HG03442 (cell line): ENCODE data around the gene MED8.
"Not testable (repeated sequence)": the region's sequence is repeated elsewhere in the genome, so short reads cannot be mapped to it uniquely, and the experiment has no call there.

Experiments used
- ATAC-seq: cut with Tn5 transposase; IDR thresholded peaks from one replicate; pipeline ENCODE4 v1.9.1; 2021; ENCODE audit warnings: mild to moderate bottlenecking, moderate library complexity; ENCODE audit not compliant: unreplicated experiment

The MED8 gene

GRCh38 chr1:43421976-43422750 lies 32.6 kb upstream of the MED8 start:
- ATAC-seq: no peak

GRCh38 chr1:43421396-43421795 lies 31.8 kb upstream of the MED8 start:
- ATAC-seq: no peak

GRCh38 chr1:43420874-43421273 lies 31.3 kb upstream of the MED8 start:
- no peak for ATAC-seq

- no peak for ATAC-seq
Observed at GRCh38 chr1:43419627-43420425, 30.2 kb upstream of the MED8 start.

- no peak for ATAC-seq
Observed at GRCh38 chr1:43418858-43419257, 29.3 kb upstream of the MED8 start.

GRCh38 chr1:43415901-43416300 lies 26.3 kb upstream of the MED8 start:
- no peak for ATAC-seq

- ATAC-seq: no peak
Observed at GRCh38 chr1:43414634-43415223, 25.1 kb upstream of the MED8 start.

- not testable (repeated sequence) for ATAC-seq
Observed at GRCh38 chr1:43413426-43413825, 23.8 kb upstream of the MED8 start.

- ATAC-seq: no peak
Observed at GRCh38 chr1:43410571-43410970, 21.0 kb upstream of the MED8 start.

GRCh38 chr1:43405876-43406234 lies 16.3 kb upstream of the MED8 start:
- no peak for ATAC-seq

GRCh38 chr1:43405219-43405875 lies 15.7 kb upstream of the MED8 start:
- no peak for ATAC-seq

- no peak for ATAC-seq
Observed at GRCh38 chr1:43404353-43404752, 14.8 kb upstream of the MED8 start.

GRCh38 chr1:43402089-43402865 lies 12.7 kb upstream of the MED8 start:
- no peak for ATAC-seq

GRCh38 chr1:43400441-43400840 lies 10.8 kb upstream of the MED8 start:
- not testable (repeated sequence) for ATAC-seq

GRCh38 chr1:43398227-43398626 lies 8.6 kb upstream of the MED8 start:
- no peak for ATAC-seq

- no peak for ATAC-seq
Observed at GRCh38 chr1:43396059-43396458, 6.5 kb upstream of the MED8 start.

GRCh38 chr1:43395523-43395922 lies 5.9 kb upstream of the MED8 start:
- ATAC-seq: no peak

GRCh38 chr1:43392702-43393101 lies 3.1 kb upstream of the MED8 start:
- no peak for ATAC-seq

GRCh38 chr1:43388613-43389012 lies 987 bp downstream of the MED8 start:
- ATAC-seq: no peak

- ATAC-seq: no peak
Observed at GRCh38 chr1:43387976-43388599, 1.5 kb downstream of the MED8 start.
